ENCODE results near the gene ZFP36L1. TPM values are rescaled to one million over a fixed set of nuclear protein-coding genes. Genes with fewer than 3 reads are reported as not detected.

ZFP36L1 gene
- total RNA-seq, 4 donors from 2014 or later = 78.8 to 321 (median 195) TPM

DNA sequence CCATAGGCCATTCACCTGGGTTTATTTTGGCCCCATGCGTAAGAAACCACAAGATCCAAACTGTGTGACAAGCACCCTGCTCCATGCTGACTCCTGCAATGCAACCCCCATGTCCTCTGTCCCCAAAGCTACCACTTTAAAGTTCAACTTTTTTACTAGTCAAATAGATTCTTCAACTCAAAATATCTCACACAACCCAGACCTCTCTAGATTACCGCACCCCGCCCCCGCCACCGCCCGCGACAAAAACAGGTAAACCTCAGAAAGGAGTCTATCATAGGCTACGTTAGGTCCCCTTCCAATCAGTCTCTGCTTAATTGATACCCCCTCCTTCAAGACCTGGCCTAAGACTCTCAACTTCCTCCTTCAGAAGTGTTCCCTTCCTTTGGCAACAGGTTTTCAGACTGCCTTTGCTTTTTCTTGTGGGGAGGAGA is 2.2 kb downstream of the ZFP36L1 start:
- Histone ChIP-seq H3K4me1 (peaks cover 0 to 25% (median 17%) of the 10 kb centered on the region in 4 donors), H3K27me3 (no peaks in the 10 kb centered on the region), H3K4me3 (peak overlapping the region; percentile 74 to 96 (median 84)), H3K27ac (peak overlapping the region; percentile 95 to 100 (median 100)), H3K36me3 (peaks cover 0 to 29% (median 3%) of the 10 kb centered on the region in 3 donors), H3K9me3 (no peaks in the 10 kb centered on the region)
- TF ChIP-seq POLR2A (IDR thresholded peaks at IDR 0.05) = no peak
- TF ChIP-seq, protein P1, sequence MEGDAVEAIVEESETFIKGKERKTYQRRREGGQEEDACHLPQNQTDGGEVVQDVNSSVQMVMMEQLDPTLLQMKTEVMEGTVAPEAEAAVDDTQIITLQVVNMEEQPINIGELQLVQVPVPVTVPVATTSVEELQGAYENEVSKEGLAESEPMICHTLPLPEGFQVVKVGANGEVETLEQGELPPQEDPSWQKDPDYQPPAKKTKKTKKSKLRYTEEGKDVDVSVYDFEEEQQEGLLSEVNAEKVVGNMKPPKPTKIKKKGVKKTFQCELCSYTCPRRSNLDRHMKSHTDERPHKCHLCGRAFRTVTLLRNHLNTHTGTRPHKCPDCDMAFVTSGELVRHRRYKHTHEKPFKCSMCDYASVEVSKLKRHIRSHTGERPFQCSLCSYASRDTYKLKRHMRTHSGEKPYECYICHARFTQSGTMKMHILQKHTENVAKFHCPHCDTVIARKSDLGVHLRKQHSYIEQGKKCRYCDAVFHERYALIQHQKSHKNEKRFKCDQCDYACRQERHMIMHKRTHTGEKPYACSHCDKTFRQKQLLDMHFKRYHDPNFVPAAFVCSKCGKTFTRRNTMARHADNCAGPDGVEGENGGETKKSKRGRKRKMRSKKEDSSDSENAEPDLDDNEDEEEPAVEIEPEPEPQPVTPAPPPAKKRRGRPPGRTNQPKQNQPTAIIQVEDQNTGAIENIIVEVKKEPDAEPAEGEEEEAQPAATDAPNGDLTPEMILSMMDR (IDR thresholded peaks at IDR 0.05) = no peak
- peak in 2 of 3 donors; percentile 37 to 67 for DNase-seq

DNA sequence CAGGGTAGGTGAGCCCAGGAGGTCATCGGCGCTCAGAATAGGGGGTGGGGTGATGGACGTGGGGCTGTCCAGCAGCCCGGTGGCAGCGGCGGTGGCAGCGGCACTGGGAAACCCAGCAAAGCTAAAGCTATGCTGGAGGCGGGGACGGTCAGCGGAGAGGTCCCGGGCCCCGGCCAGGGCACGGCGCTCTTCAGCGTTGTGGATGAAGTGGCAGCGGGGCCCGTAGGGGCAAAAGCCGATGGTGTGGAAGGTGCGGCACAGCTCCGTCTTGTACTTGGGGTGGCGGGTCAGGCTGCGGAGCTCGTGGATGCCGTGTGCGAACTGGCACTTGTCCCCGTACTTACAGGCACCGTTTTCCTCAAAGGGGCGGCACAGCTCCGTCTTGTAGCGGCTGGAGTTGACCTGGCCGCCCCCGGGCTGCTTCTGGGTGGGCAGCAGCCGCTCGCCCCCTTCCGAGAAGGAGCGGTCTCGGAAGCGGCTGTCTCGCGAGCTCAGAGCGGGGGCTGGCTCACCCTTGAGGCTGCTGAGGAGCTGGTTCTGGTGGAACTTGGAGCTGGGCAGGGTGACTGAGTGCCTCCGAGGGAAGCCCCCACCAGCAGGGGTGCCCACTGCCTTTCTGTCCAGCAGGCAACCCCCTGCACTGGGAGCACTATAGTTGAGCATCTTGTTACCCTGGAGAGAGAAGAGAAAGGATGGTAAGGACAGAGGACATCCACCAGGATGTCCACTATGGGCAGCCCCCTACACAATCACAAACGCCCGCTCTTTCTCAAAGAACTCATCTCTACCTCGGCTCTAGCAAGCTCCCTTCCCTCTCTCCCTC is 2.8 kb downstream of the ZFP36L1 start:
- Histone ChIP-seq H3K4me3 (peak overlapping the region; percentile 74 to 96 (median 84)), H3K4me1 (peaks cover 0 to 31% (median 19%) of the 10 kb centered on the region in 4 donors), H3K27ac (peak overlapping the region; percentile 95 to 100 (median 100)), H3K27me3 (no peaks in the 10 kb centered on the region), H3K9me3 (no peaks in the 10 kb centered on the region), H3K36me3 (peaks cover 0 to 29% (median 3%) of the 10 kb centered on the region in 3 donors)
- TF ChIP-seq POLR2A (IDR thresholded peaks at IDR 0.05) = no peak
- TF ChIP-seq, protein P1 (IDR thresholded peaks at IDR 0.05) = no peak
- DNase-seq = peak; percentile 26 to 70 (median 67)

DNA sequence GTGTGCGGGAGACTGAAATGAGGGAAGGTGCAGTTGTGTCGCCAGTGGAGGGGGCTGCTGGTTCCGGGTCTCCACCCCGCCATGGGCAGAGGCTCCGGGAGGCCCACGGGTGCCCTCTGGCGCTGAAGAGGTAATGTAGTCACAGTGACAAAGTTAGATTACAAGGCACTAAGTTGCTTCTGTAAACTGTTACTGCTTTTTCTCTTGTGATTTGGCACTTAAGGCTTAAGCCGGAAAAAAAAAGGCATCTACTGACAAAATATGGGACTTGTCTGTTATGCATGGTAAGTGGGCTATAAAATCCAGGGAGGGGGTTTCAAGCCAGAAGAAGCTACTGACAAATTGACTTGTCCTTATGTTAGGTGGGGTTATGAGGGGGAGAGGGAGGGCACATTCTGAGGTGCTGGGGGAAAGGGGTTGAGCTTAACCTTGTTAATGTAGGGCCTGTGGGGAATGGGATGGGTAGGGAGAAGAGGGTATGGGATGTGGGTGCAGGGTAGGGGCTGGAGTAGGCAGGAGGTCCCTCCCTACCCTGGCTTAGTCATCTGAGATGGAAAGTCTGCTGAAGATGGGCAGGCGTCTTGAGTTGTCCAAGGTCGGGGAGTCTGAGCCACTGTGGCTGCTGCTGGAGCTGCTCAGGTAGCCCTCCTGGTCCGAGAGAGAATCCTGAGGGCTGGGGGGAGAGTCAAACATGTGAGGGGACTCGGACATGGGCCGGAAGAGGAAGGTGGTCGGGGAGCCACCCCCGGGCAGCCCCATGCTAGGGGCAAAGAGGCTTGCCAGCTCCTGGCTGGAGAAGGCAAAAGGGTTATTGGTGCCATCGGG is 3.7 kb downstream of the ZFP36L1 start:
- Histone ChIP-seq H3K4me1 (peaks cover 0 to 36% (median 20%) of the 10 kb centered on the region in 4 donors), H3K9me3 (no peaks in the 10 kb centered on the region)

DNA sequence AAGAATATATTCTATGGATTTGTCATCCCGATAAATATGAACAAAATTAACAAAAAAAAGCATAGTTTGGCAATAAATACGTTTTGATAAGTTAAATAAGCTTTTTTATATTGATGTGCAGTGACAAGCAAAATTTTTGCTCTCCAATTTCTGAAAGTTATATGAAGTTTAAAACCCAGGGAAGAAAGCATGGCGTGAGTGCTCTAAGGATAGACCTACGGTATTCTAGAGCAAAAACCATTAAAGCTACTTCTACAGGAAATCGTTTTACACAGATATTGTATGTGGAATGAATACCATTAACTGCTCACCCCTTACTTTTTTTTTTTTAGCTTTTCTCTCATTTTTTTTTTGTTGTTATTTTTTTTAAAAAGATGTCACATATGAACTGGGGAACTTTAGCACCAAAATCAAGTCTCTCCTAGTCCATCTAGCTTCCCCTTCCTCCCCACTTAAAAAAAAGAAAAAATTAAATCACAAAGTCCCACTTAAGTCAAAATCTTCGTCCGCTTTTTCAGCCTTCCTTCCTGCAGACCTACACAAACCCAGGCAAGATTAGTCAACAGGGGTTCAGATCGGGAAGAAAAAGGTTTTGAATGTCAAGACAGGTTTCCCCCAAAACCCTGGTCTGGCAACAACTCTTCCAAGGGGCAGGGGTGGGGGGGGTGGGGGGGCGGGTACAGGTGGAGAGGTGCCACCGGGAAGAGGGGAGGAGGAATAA is 4.4 kb downstream of the ZFP36L1 start:
- no peak for TF ChIP-seq POLR2A (IDR thresholded peaks at IDR 0.05)
- TF ChIP-seq, protein P1 (IDR thresholded peaks at IDR 0.05) = no peak
- H3K27me3 ChIP-seq = no peaks in the 10 kb centered on the region
- H3K27ac ChIP-seq = peak overlapping the region; percentile 95 to 100 (median 100)
- no peak for DNase-seq
- H3K4me1 ChIP-seq = peaks cover 0 to 36% (median 20%) of the 10 kb centered on the region in 4 donors
- H3K4me3 ChIP-seq = peak overlapping the region; percentile 74 to 96 (median 84)
- peaks cover 0 to 29% (median 3%) of the 10 kb centered on the region in 3 donors for H3K36me3 ChIP-seq
- H3K9me3 ChIP-seq = no peaks in the 10 kb centered on the region

More for the DNA sequence above, 3.7 kb downstream of the ZFP36L1 start:
- DNase-seq = peak; percentile 85 to 96 (median 90)
- H3K36me3 ChIP-seq = peaks cover 0 to 29% (median 3%) of the 10 kb centered on the region in 3 donors
- H3K4me3 ChIP-seq = peak overlapping the region; percentile 74 to 96 (median 84)
- TF ChIP-seq POLR2A (IDR thresholded peaks at IDR 0.05) = no peak
- TF ChIP-seq, protein P1 (IDR thresholded peaks at IDR 0.05) = peak; percentile 56 to 88 (median 82)
- H3K27ac ChIP-seq = peak overlapping the region; percentile 95 to 100 (median 100)
- H3K27me3 ChIP-seq = no peaks in the 10 kb centered on the region

Data from Peyer's patch (tissue), 4 donors.